DOHH2 (cell line): ENCODE measurements around the gene APOL2.

ENCODE experiments used
- H3F3A ChIP-seq: fragments of 200-600 bp; sonication (generic), shearing (Covaris generic); 2 replicates; pipeline ENCODE4 v1.6.0; 2016; ENCODE audit warnings: antibody characterized with exemption, mild to moderate bottlenecking; ENCODE audit not compliant: control insufficient read depth, insufficient read depth
- H3K27ac ChIP-seq: fragments of 200-600 bp; sonication (generic); 2 replicates; pipeline ENCODE4 v1.5.1; 2014; ENCODE audit warnings: low read depth, mild to moderate bottlenecking, low read length, moderate library complexity
- H3K27me3 ChIP-seq: fragments of 200-600 bp; sonication (generic); 2 replicates; pipeline ENCODE4 v1.6.1; 2014; ENCODE audit warnings: mild to moderate bottlenecking, low read length, mixed read lengths; ENCODE audit not compliant: control insufficient read depth
- H3K36me3 ChIP-seq: fragments of 200-600 bp; sonication (generic); 2 replicates; pipeline ENCODE4 v1.6.1; 2014; ENCODE audit warnings: mild to moderate bottlenecking, low read length, moderate library complexity, mixed read lengths; ENCODE audit not compliant: control insufficient read depth
- H3K4me1 ChIP-seq: fragments of 200-600 bp; sonication (generic); 2 replicates; pipeline ENCODE4 v1.6.1; 2014; ENCODE audit warnings: mild to moderate bottlenecking, low read length, mixed read lengths; ENCODE audit not compliant: control insufficient read depth
- H3K4me2 ChIP-seq: fragments of 200-600 bp; sonication (generic); 2 replicates; pipeline ENCODE4 v1.6.0; 2014; ENCODE audit warnings: mild to moderate bottlenecking, low read length, moderate library complexity
- H3K4me3 ChIP-seq: fragments of 200-600 bp; sonication (generic); 2 replicates; pipeline ENCODE4 v1.5.1; 2014; ENCODE audit warnings: mild to moderate bottlenecking, low read length, mixed read lengths
- H3K79me2 ChIP-seq: fragments of 200-600 bp; sonication (generic); 2 replicates; pipeline ENCODE4 v1.6.1; 2014; ENCODE audit warnings: mild to moderate bottlenecking, low read length, mixed read lengths; ENCODE audit not compliant: control insufficient read depth
- H3K9me2 ChIP-seq: fragments of 200-600 bp; sonication (generic); replicated peaks from 2 replicates; pipeline ENCODE4 v1.6.1; 2014; ENCODE audit warnings: mild to moderate bottlenecking, low read length, mixed read lengths; ENCODE audit not compliant: control insufficient read depth
- H3K9me3 ChIP-seq: fragments of 200-600 bp; sonication (generic); 2 replicates; pipeline ENCODE4 v1.6.1; 2014; ENCODE audit warnings: antibody characterized with exemption, low read length, mixed read lengths; ENCODE audit not compliant: control insufficient read depth, insufficient read depth
- H4K20me1 ChIP-seq: fragments of 200-600 bp; sonication (generic); 2 replicates; pipeline ENCODE4 v1.6.0; 2014; ENCODE audit warnings: low read depth, mild to moderate bottlenecking, antibody characterized with exemption, low read length, moderate library complexity; ENCODE audit not compliant: control insufficient read depth, insufficient read depth
- CTCF ChIP-seq: fragments of 200-600 bp; sonication (generic); IDR thresholded peaks from one replicate; pipeline ENCODE4 v1.5.1; 2014; ENCODE audit warnings: antibody characterized with exemption, mild to moderate bottlenecking, low read depth, low read length; ENCODE audit not compliant: poor library complexity, severe bottlenecking
- EZH2phosphoT487 ChIP-seq: fragments of 200-600 bp; sonication (generic); IDR thresholded peaks from 2 replicates; pipeline ENCODE4 v1.6.1; 2017; ENCODE audit warnings: borderline replicate concordance, mild to moderate bottlenecking, antibody characterized with exemption, low read length, moderate library complexity, mixed read lengths

APOL2 gene, protein sequence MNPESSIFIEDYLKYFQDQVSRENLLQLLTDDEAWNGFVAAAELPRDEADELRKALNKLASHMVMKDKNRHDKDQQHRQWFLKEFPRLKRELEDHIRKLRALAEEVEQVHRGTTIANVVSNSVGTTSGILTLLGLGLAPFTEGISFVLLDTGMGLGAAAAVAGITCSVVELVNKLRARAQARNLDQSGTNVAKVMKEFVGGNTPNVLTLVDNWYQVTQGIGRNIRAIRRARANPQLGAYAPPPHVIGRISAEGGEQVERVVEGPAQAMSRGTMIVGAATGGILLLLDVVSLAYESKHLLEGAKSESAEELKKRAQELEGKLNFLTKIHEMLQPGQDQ

DNA sequence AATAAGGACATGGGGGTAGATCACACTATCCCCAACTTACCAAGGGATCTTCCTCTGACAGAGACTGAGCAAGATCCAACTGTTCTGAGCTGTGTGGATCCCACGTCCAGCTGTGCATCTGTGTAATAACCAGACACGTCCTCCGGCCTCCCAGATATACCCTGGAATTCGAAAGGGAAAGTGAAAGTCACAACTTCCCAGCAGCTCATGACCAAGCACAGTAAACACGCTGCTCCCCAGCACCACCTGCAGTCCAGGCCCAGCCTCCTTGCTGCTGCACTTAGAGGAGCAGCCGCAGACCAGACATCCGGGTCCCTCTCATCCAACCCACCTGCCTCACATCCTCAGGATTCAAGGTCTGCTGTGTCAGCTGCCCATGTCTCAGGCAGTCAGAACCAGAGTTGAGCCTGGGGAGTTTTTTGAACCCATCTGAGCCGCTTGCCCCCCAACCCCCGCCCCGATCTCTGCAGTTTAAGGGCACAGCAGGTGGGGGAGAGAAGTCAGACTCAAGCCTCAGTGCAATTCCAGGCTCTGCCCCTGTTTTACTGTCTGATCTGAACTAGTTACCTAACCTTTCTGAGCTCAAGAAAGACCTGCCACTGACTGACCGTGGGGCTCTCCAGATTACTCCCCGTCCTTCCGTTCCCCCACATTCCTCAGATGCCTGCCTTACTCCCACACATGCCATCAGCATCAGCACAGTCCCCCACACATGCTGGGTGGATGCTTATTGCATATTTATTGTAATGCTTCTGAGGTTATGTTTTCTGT, at the start of gene APOL2:
TSS of gene APOL2 (minus strand) at position 127 of the 771 bp plus-strand sequence. CDS start 6,365 bp downstream, outside the sequence.
- peaks cover 16% of the 10 kb centered on the region for H3K4me1 ChIP-seq
- no peak within 1 kb of the TSS for H3K27ac ChIP-seq
- no peaks in the 10 kb centered on the region for H3K9me2 ChIP-seq
- H3F3A ChIP-seq, result no peaks in the 10 kb centered on the region
- peak within 1 kb of the TSS; percentile 72 for H3K4me3 ChIP-seq
- H3K36me3 ChIP-seq, result no peaks in the 10 kb centered on the region
- no peak for TF ChIP-seq EZH2phosphoT487
- peak; percentile 76 for TF ChIP-seq CTCF
- no peaks in the 10 kb centered on the region for H3K9me3 ChIP-seq
- no peaks in the 10 kb centered on the region for H3K79me2 ChIP-seq
- no peaks in the 10 kb centered on the region for H4K20me1 ChIP-seq
- H3K27me3 ChIP-seq, result no peaks in the 10 kb centered on the region; the same call in 1 of the 2 replicates
- peak within 1 kb of the TSS; percentile 85 for H3K4me2 ChIP-seq

DNA sequence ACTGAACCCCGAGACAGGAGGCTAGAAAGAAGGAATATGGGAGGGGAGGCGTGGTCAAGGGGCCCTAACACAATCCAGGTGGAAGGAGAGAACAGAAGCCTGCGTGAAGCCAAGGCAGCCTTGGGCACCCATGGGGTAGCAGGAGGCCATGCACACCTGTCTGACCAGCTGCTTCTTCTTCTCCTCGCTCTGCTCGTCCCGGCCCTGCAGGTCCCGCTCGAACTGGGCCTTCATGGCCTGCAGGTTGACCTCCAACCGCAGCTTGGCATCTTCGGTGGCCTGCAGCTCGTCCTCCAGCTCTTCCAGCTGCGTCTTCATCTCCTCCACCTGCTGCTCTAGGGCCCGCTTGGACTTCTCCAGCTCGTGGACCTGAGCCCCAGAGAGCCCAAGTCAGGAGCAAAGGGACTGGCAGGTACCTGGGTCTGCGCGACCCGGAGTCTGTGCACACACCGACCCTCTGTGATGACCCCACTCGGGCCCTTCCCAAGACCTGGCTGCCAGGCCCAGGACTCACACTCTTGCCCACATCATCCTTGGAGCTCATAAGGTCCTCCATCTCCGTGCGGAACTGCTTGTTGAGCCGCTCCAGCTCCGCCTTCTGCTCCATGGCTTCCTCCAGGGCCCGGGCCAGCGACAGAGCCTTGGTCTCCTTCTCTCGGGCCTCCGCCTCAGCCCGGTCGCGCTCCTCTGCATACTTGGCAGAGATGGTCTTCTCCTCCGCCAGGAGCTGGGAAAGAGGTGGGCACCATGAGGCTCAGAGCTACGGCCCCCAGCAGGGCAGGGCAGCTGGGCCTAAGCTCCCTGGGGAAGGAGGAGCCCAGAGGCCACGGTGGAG, 49.5 kb upstream of the APOL2 start:
- Histone ChIP-seq H4K20me1 (peaks cover 3% of the 10 kb centered on the region), H3K27ac (no peak overlapping the region), H3K27me3 (no peaks in the 10 kb centered on the region), H3K9me2 (no peaks in the 10 kb centered on the region), H3K4me3 (no peak overlapping the region), H3K4me2 (no peak overlapping the region), H3F3A (no peaks in the 10 kb centered on the region), H3K9me3 (no peaks in the 10 kb centered on the region), H3K79me2 (no peaks in the 10 kb centered on the region), H3K36me3 (peaks cover 80% of the 10 kb centered on the region), H3K4me1 (no peaks in the 10 kb centered on the region)
- TF ChIP-seq EZH2phosphoT487 (no peak), CTCF (no peak)

GRCh38 chr22:36287881-36288515, 48.7 kb upstream of the APOL2 start:
- Histone ChIP-seq H3K4me3 (no peak overlapping the region), H3K79me2 (no peaks in the 10 kb centered on the region), H3K4me1 (no peaks in the 10 kb centered on the region), H3K36me3 (peaks cover 77% of the 10 kb centered on the region), H3K4me2 (no peak overlapping the region), H3K27me3 (no peaks in the 10 kb centered on the region), H4K20me1 (peaks cover 3% of the 10 kb centered on the region), H3K27ac (no peak overlapping the region), H3F3A (no peaks in the 10 kb centered on the region), H3K9me3 (no peaks in the 10 kb centered on the region), H3K9me2 (no peaks in the 10 kb centered on the region)
- TF ChIP-seq CTCF, result no peak
